Caco-2 (cell line): ENCODE measurements around the gene SYN1. TPM values are rescaled to one million over a fixed set of nuclear protein-coding genes. Genes with fewer than 3 reads are reported as not detected.

ENCODE experiments used
- BruUV-seq: library from RNA; stranded (reverse); fragments of 400-500 nt; replicated peaks from 2 replicates; lab custom pipeline; 2021; lab: Mats Ljungman, UMichigan
- CTCF ChIA-PET: fragments of 300-600 bp; sonication (Branson Sonifier 250); formaldehyde crosslinking; loops from one replicate; lab custom pipeline; 2022; ENCODE audit warnings: antibody characterized with exemption; lab: Charles Lee
- POLR2A ChIA-PET: fragments of 300-600 bp; sonication (Branson Sonifier 250); formaldehyde crosslinking; loops from one replicate; lab custom pipeline; 2022; ENCODE audit warnings: antibody characterized with exemption; lab: Charles Lee
- DNase-seq, 2 experiments: peaks; one replicate each; pipeline versions ENCODE4 v3.0.0 to v3.0.0-alpha.2; 2020 to 2022
- H3K27me3 ChIP-seq: replicated peaks from 2 replicates; pipeline ENCODE4 v1.6.0; 2011; ENCODE audit warnings: low read length; ENCODE audit not compliant: control insufficient read depth, insufficient read depth
- H3K36me3 ChIP-seq: 2 replicates; pipeline ENCODE4 v1.5.1; 2011; ENCODE audit warnings: low read length; ENCODE audit not compliant: control insufficient read depth, insufficient read depth
- H3K4me1 ChIP-seq: fragments of 250-450 bp; sonication (Bioruptor Pico); 2 replicates; pipeline ENCODE4 v1.5.1; 2020; ENCODE audit warnings: mild to moderate bottlenecking
- H3K4me3 ChIP-seq: 2 replicates; pipeline ENCODE4 v1.5.1; 2011; ENCODE audit warnings: low read depth, mild to moderate bottlenecking, control low read depth, low read length
- H3K9me3 ChIP-seq: fragments of 250-450 bp; sonication (Bioruptor Pico); 2 replicates; pipeline ENCODE4 v1.5.1; 2020; ENCODE audit warnings: mild to moderate bottlenecking, moderate library complexity
- H3K27ac Mint-ChIP-seq: one replicate; pipeline ENCODE4 v1.8.0; 2022; ENCODE audit warnings: mixed read lengths; ENCODE audit not compliant: unreplicated experiment
- H3K27me3 Mint-ChIP-seq: one replicate; pipeline ENCODE4 v1.8.0; 2022; ENCODE audit warnings: mixed read lengths; ENCODE audit not compliant: insufficient read depth, unreplicated experiment
- H3K36me3 Mint-ChIP-seq: one replicate; pipeline ENCODE4 v1.8.0; 2022; ENCODE audit warnings: mild to moderate bottlenecking, mixed read lengths; ENCODE audit not compliant: insufficient read depth, unreplicated experiment
- H3K4me1 Mint-ChIP-seq: one replicate; pipeline ENCODE4 v1.8.0; 2022; ENCODE audit warnings: low read depth, mixed read lengths; ENCODE audit not compliant: unreplicated experiment
- H3K4me3 Mint-ChIP-seq: one replicate; pipeline ENCODE4 v1.8.0; 2022; ENCODE audit warnings: mild to moderate bottlenecking, moderate library complexity, mixed read lengths; ENCODE audit not compliant: unreplicated experiment
- H3K9me3 Mint-ChIP-seq: one replicate; pipeline ENCODE4 v1.8.0; 2022; ENCODE audit warnings: mixed read lengths; ENCODE audit not compliant: unreplicated experiment
- CTCF ChIP-seq, 2 experiments: fragments of 200-600 bp in 1 of 2; IDR thresholded peaks; 1 replicate in 1 of 2; 2 replicates in 1 of 2; pipeline versions ENCODE4 v1.5.1 to v1.8.0; 2011 to 2022; ENCODE audit warnings: antibody characterized with exemption in 1 of 2, control low read depth in 1 of 2, inconsistent platforms in 1 of 2, low read depth in 1 of 2, low read length in 1 of 2, mild to moderate bottlenecking in 1 of 2, moderate library complexity in 1 of 2; ENCODE audit not compliant: insufficient read depth in 1 of 2, severe bottlenecking in 1 of 2, unreplicated experiment in 1 of 2
- intact Hi-C: fragments of 100-400 bp; cut with micrococcal nuclease; formaldehyde crosslinking; loops from one replicate; pipeline ENCODE4 v1.10.0; 2022; ENCODE audit not compliant: unreplicated experiment
- total RNA-seq: library from RNA; stranded (reverse); gene quantifications from 2 replicates; pipeline ENCODE4 v1.2.3, GENCODE V29; 2022

SYN1 gene
- total RNA-seq, 1 experiment from 2014 or later: not detected

- Histone ChIP-seq H3K4me1 (no peaks in the 10 kb centered on the region), H3K27me3 (no peaks in the 10 kb centered on the region), H3K36me3 (no peaks in the 10 kb centered on the region), H3K4me3 (no peak overlapping the region), H3K9me3 (no peaks in the 10 kb centered on the region)
- Mint-ChIP-seq H3K4me1 (no peaks in the 10 kb centered on the region), H3K36me3 (no peaks in the 10 kb centered on the region), H3K27me3 (peaks cover 5% of the 10 kb centered on the region), H3K4me3 (no peak overlapping the region), H3K9me3 (peaks cover 10% of the 10 kb centered on the region), H3K27ac (no peak overlapping the region)
- CTCF ChIA-PET: no interaction called here
- intact Hi-C loops: no loop called here
- TF ChIP-seq CTCF (IDR thresholded peaks at IDR 0.05; ENCODE audit: insufficient read depth in 1 of 2, low read depth in 1 of 2, low read length in 1 of 2, severe bottlenecking in 1 of 2, unreplicated experiment in 1 of 2): no peak
- POLR2A ChIA-PET: no interaction called here
- DNase-seq: no peak
- no TSS peak for BruUV-seq
Measured at GRCh38 chrX:47593522-47593921, 26.1 kb downstream of the SYN1 start.

GRCh38 chrX:47590984-47591383 is 28.7 kb downstream of the SYN1 start:
- no peaks in the 10 kb centered on the region for H3K4me1 Mint-ChIP-seq
- intact Hi-C loops: no loop called here
- H3K27ac Mint-ChIP-seq: no peak overlapping the region
- CTCF ChIA-PET: no interaction called here
- no peaks in the 10 kb centered on the region for H3K36me3 ChIP-seq
- TF ChIP-seq CTCF (IDR thresholded peaks at IDR 0.05; ENCODE audit: insufficient read depth in 1 of 2, low read depth in 1 of 2, low read length in 1 of 2, severe bottlenecking in 1 of 2, unreplicated experiment in 1 of 2): no peak
- no peaks in the 10 kb centered on the region for H3K4me1 ChIP-seq
- DNase-seq: no peak
- H3K36me3 Mint-ChIP-seq: no peaks in the 10 kb centered on the region
- POLR2A ChIA-PET: no interaction called here
- no peaks in the 10 kb centered on the region for H3K27me3 Mint-ChIP-seq
- no peak overlapping the region for H3K4me3 ChIP-seq
- no TSS peak for BruUV-seq
- H3K9me3 Mint-ChIP-seq: no peaks in the 10 kb centered on the region
- H3K4me3 Mint-ChIP-seq: no peak overlapping the region
- H3K27me3 ChIP-seq: no peaks in the 10 kb centered on the region
- H3K9me3 ChIP-seq: no peaks in the 10 kb centered on the region

GRCh38 chrX:47587906-47588735 is 31.5 kb downstream of the SYN1 start:
- no peaks in the 10 kb centered on the region for H3K4me1 Mint-ChIP-seq
- Histone ChIP-seq H3K27me3 (no peaks in the 10 kb centered on the region), H3K36me3 (no peaks in the 10 kb centered on the region), H3K4me3 (no peak overlapping the region), H3K4me1 (no peaks in the 10 kb centered on the region), H3K9me3 (no peaks in the 10 kb centered on the region)
- no TSS peak for BruUV-seq
- H3K9me3 Mint-ChIP-seq: no peaks in the 10 kb centered on the region
- TF ChIP-seq CTCF (IDR thresholded peaks at IDR 0.05; ENCODE audit: insufficient read depth in 1 of 2, low read depth in 1 of 2, low read length in 1 of 2, severe bottlenecking in 1 of 2, unreplicated experiment in 1 of 2): no peak
- no peaks in the 10 kb centered on the region for H3K27me3 Mint-ChIP-seq
- DNase-seq: no peak
- no peaks in the 10 kb centered on the region for H3K36me3 Mint-ChIP-seq
- intact Hi-C loops: no loop called here
- no peak overlapping the region for H3K27ac Mint-ChIP-seq
- POLR2A ChIA-PET: no interaction called here
- CTCF ChIA-PET: no interaction called here
- no peak overlapping the region for H3K4me3 Mint-ChIP-seq
